ENCODE results near the gene INKA2.
"Not testable (repeated sequence)": the region's sequence is repeated elsewhere in the genome, so short reads cannot be mapped to it uniquely, and the experiment has no call there.

The INKA2 gene

DNA sequence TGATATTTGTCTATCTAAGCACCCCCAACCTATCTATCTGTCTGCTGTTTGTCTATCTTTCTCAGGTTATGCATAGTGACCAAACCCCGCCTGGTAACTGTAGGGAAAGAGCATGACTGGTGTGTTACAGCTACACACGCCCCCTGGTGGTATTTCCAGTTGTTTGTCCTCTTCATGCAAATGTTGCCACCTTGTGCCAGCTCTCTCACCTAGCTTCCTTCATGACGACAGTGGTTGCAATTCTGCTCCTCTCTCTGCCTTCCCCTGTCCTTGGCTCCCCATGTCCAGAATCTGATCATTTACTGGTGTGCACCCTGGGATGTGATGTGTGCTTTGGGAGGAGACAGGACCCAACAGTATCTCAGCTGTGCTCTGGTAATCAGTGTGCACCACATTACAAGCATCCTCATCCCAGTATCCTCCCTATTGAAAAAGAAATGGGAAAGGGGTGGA is 8.1 kb upstream of the INKA2 start:
- in situ Hi-C loops (cut with HindIII; ENCODE audit: low sequenced_read_pairs), result no loop called here
- DNase-seq (ENCODE audit: low read depth, low spot score), result peak; percentile 61

DNA sequence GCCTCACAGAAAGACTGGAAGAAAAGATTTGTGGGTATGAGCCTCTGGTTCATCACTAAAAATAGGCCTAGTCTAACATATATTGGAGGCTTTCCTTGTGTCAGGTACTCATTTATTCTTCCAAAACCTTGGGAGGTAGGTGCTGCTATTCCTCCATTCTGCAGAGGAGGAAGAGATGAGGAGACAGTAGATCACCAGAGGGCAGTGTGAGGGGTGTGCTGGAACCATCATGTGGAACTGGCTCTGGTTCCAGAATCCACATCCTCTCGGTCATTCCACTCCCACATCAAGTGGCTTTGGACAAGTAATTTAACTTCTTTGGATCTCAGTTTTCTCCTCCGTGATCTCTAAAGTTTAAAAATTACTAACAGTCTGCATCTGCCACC is 7.4 kb upstream of the INKA2 start:
- no peak for DNase-seq (ENCODE audit: low read depth, low spot score)
- H3K4me3 ChIP-seq (ENCODE audit: low read depth, low read length), result no peak overlapping the region
- in situ Hi-C loops (cut with HindIII; ENCODE audit: low sequenced_read_pairs), result no loop called here
- TF ChIP-seq, protein P1, sequence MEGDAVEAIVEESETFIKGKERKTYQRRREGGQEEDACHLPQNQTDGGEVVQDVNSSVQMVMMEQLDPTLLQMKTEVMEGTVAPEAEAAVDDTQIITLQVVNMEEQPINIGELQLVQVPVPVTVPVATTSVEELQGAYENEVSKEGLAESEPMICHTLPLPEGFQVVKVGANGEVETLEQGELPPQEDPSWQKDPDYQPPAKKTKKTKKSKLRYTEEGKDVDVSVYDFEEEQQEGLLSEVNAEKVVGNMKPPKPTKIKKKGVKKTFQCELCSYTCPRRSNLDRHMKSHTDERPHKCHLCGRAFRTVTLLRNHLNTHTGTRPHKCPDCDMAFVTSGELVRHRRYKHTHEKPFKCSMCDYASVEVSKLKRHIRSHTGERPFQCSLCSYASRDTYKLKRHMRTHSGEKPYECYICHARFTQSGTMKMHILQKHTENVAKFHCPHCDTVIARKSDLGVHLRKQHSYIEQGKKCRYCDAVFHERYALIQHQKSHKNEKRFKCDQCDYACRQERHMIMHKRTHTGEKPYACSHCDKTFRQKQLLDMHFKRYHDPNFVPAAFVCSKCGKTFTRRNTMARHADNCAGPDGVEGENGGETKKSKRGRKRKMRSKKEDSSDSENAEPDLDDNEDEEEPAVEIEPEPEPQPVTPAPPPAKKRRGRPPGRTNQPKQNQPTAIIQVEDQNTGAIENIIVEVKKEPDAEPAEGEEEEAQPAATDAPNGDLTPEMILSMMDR (IDR thresholded peaks at IDR 0.05; ENCODE audit: low read depth, low read length), result no peak

More for the DNA sequence above, 8.1 kb upstream of the INKA2 start:
- TF ChIP-seq, protein P1 (IDR thresholded peaks at IDR 0.05; ENCODE audit: low read depth, low read length), result peak; percentile 67
- no peak overlapping the region for H3K4me3 ChIP-seq (ENCODE audit: low read depth, low read length)

DNA sequence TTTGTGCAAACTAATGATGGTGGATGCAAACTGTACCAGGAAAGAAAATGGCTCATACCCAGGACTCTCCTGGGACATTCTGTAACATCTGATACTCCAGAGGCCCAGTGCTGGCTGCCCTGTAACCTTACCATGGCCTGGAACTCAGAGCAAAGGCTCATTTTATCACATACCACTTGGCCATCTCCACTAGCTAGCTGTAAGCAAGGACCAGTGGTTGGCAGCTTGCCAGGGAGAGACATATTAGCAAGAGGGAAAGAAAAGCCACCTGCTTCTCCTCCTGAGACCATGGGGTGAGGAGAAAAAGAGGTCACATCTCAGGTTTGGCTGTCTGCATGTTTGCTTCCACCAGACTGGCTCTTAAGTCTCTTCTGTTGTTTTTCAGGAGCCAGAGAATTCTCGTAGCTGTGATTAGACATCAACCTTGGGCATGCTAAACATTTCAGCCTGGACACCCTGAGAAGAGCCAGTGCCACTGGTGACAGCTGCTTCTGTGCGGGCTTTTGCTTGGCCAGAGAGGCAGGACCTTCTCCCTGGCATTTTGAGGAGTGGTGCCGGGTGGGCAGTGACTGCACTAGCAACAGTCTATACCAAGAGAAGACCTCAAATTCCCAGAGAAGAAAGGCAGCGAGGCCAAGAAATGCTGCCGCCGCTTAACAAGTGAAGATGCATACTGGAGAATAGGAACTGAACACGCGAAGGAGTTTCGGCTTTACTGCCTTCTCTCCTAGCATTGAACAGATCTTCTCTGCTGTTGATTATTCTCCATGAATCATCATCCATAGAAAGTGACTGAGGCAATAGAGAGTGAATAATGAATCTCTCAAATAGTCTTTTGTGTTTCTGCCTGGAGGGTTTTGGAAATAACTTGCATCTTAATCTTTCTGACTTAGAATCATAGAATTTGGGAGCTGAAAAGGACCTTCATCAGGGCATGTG is 6.7 kb upstream of the INKA2 start:
- no peak for DNase-seq (ENCODE audit: low read depth, low spot score)
- in situ Hi-C loops (cut with HindIII; ENCODE audit: low sequenced_read_pairs), result no loop called here
- TF ChIP-seq, protein P1 (IDR thresholded peaks at IDR 0.05; ENCODE audit: low read depth, low read length), result no peak
- H3K4me3 ChIP-seq (ENCODE audit: low read depth, low read length), result no peak overlapping the region

DNA sequence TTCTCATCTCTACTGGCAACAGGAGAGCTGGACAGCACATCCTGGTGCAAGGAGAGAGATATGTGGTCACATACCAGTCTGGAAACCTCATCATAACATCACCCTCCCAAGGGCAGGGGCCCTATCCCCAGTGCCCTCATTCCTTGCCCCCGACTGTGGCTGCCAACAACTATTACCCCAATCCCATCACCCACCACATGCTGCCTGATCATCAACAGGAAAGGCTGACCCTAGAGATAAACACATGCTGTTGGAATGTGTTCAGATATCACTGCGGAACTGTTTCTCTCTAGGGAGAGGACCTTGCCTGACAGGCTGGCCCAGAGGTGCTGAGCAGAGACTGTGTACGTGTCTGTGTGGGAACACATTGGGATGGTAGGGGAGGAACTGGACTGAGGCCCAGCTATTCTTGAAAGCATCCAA is 4.5 kb upstream of the INKA2 start:
- no peak overlapping the region for H3K4me3 ChIP-seq (ENCODE audit: low read depth, low read length)
- in situ Hi-C loops (cut with HindIII; ENCODE audit: low sequenced_read_pairs), result no loop called here
- DNase-seq (ENCODE audit: low read depth, low spot score), result no peak
- TF ChIP-seq, protein P1 (IDR thresholded peaks at IDR 0.05; ENCODE audit: low read depth, low read length), result no peak

DNA sequence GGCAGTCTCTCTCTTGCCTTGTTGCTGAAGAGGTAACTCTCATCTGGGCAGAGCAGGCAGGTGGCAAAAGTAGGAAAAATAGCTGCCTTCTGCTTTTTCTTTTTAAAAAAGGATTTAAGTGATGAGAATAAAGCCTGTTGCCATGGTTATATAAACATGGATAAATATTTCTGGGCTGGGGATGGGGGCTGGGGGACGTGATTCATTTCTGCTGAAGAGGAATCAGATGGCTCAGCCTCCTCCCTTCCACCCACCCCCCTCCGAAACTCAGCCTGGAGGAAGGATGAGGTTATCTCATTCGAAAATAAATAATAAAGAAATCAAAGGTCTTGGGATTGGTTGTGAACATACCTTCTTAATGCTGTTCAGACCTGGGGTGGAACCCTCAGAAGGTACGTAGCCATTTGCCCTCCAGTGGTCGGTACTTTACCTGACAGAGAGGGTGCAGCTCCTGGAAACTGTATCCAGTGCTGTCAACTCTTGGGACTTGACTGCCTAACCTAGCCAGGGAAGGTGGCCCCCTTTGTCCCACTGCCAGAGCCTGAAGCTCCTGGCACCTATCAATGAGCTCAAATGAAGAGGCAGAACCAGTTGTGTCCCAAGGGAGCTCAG is 3.8 kb upstream of the INKA2 start:
- in situ Hi-C loops (cut with HindIII; ENCODE audit: low sequenced_read_pairs), result no loop called here
- TF ChIP-seq, protein P1 (IDR thresholded peaks at IDR 0.05; ENCODE audit: low read depth, low read length), result no peak
- no peak for DNase-seq (ENCODE audit: low read depth, low spot score)
- no peak overlapping the region for H3K4me3 ChIP-seq (ENCODE audit: low read depth, low read length)

DNA sequence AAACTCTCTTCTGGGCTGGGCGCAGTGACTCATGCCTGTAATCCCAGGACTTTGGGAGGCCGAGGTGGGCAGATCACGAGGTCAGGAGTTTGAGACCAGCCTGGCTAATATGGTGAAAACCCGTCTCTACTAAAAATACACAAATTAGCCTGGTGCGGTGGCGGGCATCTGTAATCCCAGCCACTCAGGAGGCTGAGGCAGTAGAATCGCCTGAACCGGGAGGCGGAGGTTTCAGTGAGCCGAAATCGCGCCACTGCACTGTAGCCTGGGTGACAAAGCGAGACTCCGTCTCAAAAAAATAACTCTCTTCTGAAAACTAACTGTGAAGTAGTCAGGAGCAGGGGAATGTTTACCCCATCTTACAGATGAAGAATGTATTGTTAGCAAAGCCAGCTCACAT is 3.1 kb upstream of the INKA2 start:
- DNase-seq (ENCODE audit: low read depth, low spot score); in situ Hi-C loops (cut with HindIII; ENCODE audit: low sequenced_read_pairs); H3K4me3 ChIP-seq (ENCODE audit: low read depth, low read length): not testable (repeated sequence)
